ENCODE data around the gene LYPD3.
"Not testable (repeated sequence)": the region's sequence is repeated elsewhere in the genome, so short reads cannot be mapped to it uniquely, and the experiment has no call there.

Gene LYPD3

GRCh38 chr19:43446746-43447489 is 18.5 kb downstream of the LYPD3 start:
- no peak overlapping the region for H3K4me3 ChIP-seq (replicated peaks in 1 of 2; ENCODE audit: low read depth in 2 of 2, low read length in 2 of 2)
- peak; percentile 94 for TF ChIP-seq CTCF (IDR thresholded peaks at IDR 0.05; ENCODE audit: low read depth, low read length)
- peak; percentile 83 to 84 for DNase-seq (ENCODE audit: low read depth in 2 of 2)

DNA sequence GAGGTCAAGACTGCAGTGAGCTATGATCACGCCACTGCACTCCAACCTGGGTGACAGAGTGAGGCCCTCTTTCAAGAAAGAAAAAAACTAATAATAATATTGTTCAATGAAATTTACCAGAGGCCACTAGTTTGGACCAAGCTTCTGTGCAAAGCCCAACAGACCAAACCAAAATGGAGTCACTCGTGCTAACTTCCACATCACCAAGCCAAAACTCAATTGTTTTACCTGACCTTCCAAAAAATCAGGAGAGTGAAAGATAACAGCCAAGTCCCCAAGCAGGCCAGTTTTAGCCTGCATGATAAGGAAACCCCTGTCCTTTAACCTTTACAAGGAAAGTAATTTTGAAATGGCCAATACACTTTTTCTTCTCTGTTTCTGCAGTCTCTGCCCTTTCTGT is 20.0 kb downstream of the LYPD3 start:
- no peak for TF ChIP-seq CTCF (IDR thresholded peaks at IDR 0.05; ENCODE audit: low read depth, low read length)

GRCh38 chr19:43444531-43445287 is 20.7 kb downstream of the LYPD3 start:
- DNase-seq (ENCODE audit: low read depth in 2 of 2): no peak
- TF ChIP-seq CTCF (IDR thresholded peaks at IDR 0.05; ENCODE audit: low read depth, low read length): no peak
- H3K4me3 ChIP-seq (replicated peaks in 1 of 2; ENCODE audit: low read depth in 2 of 2, low read length in 2 of 2): no peak overlapping the region

More for the DNA sequence above, 20.0 kb downstream of the LYPD3 start:
- DNase-seq (ENCODE audit: low read depth in 2 of 2): no peak
- no peak overlapping the region for H3K4me3 ChIP-seq (replicated peaks in 1 of 2; ENCODE audit: low read depth in 2 of 2, low read length in 2 of 2)

DNA sequence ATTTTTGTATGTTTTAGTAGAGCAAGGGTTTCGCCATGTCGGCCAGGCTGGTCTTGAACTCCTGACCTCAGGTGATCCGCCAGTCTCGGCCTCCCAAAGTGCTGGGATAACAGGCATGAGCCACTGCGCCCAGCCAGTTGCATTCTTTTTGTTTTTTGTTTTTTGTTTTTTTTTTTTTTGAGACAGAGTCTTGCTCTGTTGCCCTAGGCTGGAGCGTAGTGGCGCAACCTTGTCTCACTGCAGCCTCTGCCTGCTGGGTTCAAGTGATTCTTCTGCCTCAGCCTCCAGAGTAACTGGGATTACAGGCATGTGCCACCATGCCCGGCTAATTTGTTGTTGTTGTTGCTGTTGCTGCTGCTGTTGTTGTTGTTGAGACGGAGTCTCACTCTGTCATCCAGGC is 21.3 kb downstream of the LYPD3 start:
- H3K4me3 ChIP-seq (replicated peaks in 1 of 2; ENCODE audit: low read depth in 2 of 2, low read length in 2 of 2); DNase-seq (ENCODE audit: low read depth in 2 of 2): not testable (repeated sequence)

GRCh38 chr19:43441716-43442115 is 23.7 kb downstream of the LYPD3 start:
- no peak for TF ChIP-seq CTCF (IDR thresholded peaks at IDR 0.05; ENCODE audit: low read depth, low read length)
- DNase-seq (ENCODE audit: low read depth in 2 of 2): no peak
- no peak overlapping the region for H3K4me3 ChIP-seq (replicated peaks in 1 of 2; ENCODE audit: low read depth in 2 of 2, low read length in 2 of 2)

- TF ChIP-seq CTCF (IDR thresholded peaks at IDR 0.05; ENCODE audit: low read depth, low read length): no peak
- DNase-seq (ENCODE audit: low read depth in 2 of 2): no peak
- no peak overlapping the region for H3K4me3 ChIP-seq (replicated peaks in 1 of 2; ENCODE audit: low read depth in 2 of 2, low read length in 2 of 2)
Observed at GRCh38 chr19:43439709-43440063, 25.7 kb downstream of the LYPD3 start.

GRCh38 chr19:43439032-43439708 is 26.2 kb downstream of the LYPD3 start:
- no peak for TF ChIP-seq CTCF (IDR thresholded peaks at IDR 0.05; ENCODE audit: low read depth, low read length)
- H3K4me3 ChIP-seq (replicated peaks in 1 of 2; ENCODE audit: low read depth in 2 of 2, low read length in 2 of 2): no peak overlapping the region
- peak; percentile 46 to 88 for DNase-seq (ENCODE audit: low read depth in 2 of 2)

Data from cardiac fibroblast (primary cell).